CD4-positive, alpha-beta T cell treated with Interferon alpha-2 for 1 hour (primary cell): ENCODE measurements around the gene SYCE3.
A peak's percentile ranks its signal among the peaks of the same experiment; 100 is the strongest.

Experiments
- DNase-seq, 2 donors: peaks; one replicate each; pipeline ENCODE4 v3.0.0-alpha.2; 2020 to 2022

SYCE3 gene

DNA sequence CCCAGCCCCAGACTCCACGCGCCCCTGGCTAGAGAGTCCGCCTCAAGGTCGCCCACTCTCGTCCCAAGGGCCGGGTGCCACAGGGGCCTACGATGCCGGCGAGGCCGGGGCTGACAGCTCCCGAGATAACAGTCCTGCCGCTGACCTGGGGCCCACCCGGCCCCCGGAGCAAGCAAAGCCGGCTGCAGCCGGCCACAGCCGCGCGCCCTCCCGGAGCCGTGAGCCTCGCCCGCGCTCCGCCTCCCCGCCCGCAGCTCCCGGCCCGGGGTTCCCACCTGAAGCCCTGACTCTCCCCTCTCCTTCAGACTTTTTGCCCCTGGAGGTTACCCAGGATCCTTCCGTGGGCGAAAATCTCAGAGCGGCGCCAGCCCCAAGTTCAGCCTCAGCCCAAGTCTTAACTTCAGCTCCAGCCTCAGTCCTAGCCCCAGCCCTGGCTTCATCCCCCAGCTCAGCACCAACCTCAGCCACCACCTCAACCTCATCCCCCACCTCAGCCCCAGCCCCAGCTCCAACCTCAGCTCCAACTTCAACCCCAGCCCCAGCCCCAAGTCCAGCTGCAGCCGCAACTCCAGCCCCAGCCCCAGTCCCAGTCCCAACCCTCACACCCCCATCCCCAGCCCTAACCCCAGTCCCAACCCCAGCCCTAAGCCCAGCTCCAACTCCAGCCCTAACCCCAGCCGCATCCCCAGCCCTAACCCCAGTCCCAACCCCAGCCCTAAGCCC lies 15.3 kb downstream of the SYCE3 start:
- DNase-seq = no peak

DNA sequence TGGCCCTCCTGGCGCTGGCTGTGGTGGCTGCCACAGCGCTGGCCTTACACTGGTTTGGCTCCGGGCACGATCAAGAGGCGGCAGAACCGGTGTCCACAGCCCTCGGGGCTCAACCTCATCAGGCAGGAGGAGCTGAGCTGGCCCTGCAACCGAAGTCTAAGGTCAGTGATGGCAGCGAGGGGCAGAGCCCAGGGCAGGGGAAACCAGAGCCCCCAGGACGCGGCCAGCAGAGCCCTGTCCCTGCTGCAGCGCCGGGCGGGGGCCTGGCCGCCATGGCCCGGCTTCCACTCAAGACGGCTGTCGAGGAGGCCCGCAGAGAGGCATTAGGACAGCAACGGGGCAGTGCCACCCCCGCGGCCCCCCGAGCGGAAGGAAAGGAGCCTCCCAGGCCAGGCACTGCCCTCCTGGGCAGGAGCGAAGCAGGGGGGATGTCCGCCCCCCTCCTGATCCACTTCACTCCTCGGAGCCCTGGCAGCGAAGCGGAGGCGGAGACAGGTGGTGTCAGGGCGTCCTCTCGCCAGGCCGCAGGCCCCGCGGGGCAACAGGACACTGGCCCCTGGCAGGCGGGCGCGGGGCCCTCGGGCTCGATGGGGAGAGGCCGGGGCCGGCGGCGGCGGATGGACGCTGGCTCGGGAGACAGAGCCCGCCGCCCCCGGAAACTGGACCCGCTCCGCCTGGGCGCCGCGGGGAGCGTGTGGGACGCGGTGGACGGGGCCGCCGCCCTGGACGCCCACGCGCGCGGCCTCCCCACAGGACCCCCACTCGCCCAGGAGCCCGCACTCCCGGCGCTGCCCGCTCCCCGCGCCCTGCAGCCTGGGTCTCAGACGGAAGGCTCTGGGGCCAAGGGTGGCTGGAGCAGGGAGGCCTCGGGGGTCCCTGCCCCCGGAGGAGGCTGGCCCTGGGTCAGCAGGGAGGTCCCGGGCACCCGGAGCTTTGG lies 16.1 kb downstream of the SYCE3 start:
- DNase-seq = no peak

DNA sequence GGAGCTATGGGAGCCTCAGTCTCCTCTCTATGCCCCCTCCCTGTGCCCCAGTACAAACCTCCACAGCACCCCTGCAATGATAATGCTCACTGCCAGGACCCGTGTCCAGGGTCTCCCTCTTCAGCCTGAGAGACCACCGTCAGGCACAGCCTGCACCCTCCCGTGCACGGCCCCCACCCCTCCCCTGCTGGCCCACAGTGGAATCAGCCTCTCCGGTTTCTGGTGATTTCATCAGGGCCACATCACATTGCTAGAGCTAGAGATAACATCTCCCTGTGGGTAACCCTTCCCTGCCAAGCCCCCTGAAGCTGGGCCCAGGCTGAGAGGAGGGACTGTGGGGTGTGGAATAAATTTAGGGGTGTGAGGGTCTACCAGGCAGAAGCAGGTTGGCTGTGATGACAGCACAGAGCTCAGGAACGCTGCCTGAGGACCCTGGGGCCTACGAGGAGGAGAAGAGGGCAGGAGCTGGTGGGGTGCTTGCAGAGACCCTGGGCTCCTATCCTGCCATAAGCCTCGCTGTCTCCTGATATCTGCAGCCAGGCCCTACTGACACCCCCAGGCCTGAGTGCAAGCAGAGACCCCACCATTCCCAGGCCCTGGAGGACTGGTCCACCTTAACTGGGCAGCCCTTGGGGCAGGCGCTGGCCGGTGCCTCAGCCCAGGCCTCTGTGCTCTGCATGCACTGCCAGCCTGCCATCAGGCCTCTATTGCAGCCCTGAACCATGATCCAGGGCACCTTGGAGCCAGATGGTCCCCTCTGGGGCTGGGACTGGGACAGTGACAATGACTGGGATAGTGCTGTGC lies 17.0 kb downstream of the SYCE3 start, which contains the start of gene KLHDC7B:
Gene KLHDC7B (plus strand): TSS at position 378 of the 804 bp plus-strand sequence. CDS start 345 bp downstream, at position 723.
- peak in 1 of 2 donors; percentile 60 for DNase-seq

DNA sequence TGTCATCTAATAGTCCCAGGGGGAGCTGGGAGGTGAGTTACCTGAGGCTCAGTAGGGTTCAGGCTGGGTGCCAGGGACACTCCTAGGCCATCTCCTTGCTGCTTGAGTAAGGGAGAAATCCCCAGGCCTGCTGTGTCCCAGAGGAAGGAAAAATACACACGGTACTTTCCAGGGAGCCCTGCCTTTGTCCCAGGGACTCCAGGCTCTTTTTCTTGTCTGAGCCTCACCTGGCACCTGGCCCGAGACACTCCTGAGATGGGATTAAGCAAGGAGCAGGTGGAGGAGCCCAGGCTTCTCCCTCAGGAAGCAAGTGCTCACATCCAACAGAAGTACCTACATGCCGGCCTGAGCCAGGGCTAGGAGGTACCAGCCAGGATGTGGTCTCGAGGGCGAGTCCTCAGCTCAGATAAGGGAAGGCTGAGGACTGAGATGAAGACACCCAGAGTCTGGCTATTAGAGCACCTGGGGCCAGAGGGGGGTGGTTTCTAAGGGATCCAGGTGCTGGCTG lies 17.9 kb downstream of the SYCE3 start:
- peak in 1 of 2 donors; percentile 63 for DNase-seq

DNA sequence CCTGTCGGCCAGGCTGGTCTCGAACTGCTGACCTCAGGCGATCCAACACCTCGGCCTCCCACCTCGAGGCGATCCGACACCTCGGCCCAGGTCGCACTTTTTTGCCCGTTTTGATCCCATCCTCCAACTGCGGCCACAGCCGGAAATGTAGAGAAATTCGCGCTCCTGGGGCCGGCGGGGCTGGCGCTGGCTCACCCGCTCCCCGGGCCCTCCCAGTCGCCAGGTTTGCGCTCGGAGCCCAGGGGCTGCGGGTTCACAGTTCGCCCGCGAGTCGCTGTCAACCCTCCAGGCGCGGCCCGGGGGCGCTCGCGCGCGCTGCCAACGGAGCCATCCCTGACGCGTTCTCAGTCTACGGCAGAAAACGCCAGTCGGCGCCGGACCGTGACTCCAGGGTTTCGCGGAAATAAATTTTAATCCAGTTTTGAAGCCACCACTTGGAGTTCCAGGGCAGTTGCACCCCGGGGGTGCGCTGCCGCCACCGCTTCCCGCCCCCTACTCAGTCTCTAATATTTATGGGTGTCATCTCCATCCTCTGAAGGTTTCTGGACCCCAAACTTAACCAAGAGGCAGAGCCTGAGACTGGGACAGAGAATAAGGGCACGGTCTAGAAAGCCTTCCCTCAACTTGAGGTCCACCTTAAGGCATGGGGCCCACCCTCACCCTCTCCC lies 18.5 kb downstream of the SYCE3 start:
- peak; percentile 90 to 92 for DNase-seq

DNA sequence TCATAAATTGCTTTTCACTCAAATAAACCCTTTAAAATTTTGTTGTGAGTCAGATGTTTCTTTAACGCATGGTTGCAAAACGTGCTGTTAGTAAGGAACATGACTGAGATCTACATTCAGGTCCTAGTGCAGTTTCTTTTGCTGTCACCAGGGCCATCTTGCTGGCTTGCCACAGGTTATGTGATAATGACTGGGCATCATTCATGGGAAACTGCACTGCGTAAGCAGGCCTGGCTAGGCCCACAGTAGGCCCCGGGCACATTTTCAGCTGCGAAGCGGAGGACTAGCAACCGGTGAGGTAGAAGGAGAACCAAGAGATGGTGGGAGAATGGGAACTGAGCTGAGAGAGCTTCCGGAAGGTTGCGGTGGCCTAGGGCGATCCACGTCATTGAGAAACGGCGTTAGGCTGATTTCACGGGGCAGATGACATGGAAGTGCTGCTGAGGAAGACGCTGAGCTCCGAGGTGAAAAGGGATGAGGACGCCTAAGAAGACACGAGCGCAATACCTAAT lies 20.2 kb downstream of the SYCE3 start:
- peak; percentile 44 to 73 for DNase-seq

DNA sequence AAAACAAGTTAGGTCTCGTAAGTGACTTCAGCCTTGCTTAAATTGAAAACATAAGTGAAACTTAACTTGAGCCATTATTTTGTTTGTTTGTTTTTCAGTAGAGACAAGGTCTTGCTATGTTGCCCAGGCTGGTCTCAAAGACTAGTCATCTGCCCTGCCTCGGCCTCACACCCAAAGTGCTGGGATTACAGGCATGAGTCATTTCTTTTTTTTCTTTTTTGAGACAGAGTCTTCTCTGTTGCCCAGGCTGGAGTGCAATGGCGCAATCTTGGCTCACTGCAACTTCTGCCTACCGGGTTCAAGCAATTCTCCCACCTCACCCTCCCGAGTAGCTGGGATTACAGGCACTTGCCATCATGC lies 21.1 kb downstream of the SYCE3 start:
- peak; percentile 61 to 77 for DNase-seq

- DNase-seq = peak in 1 of 2 donors; percentile 28
Measured at GRCh38 chr22:50540381-50540780, 22.3 kb downstream of the SYCE3 start.

GRCh38 chr22:50537765-50538164 lies 25.0 kb downstream of the SYCE3 start:
- no peak for DNase-seq

DNA sequence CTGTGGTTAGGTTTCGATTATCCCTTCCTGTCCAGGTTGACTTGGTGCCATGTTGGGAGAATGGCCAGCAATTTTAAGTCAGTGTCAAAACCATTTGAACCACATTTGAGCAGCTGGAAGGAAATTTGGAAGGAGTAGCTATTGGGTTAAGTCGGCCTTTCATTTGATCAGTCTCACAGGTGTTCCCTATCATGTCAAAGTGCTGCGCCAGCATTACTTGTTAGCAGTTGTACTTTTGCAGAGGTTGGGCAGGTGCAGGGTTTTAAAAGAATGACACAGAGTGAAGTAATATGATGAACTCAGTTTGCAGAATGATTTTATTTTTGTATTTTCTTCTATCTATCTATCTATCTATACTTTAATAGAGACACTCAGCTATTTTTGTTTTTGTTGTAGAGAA lies 26.5 kb downstream of the SYCE3 start:
- peak in 1 of 2 donors; percentile 25 for DNase-seq

DNA sequence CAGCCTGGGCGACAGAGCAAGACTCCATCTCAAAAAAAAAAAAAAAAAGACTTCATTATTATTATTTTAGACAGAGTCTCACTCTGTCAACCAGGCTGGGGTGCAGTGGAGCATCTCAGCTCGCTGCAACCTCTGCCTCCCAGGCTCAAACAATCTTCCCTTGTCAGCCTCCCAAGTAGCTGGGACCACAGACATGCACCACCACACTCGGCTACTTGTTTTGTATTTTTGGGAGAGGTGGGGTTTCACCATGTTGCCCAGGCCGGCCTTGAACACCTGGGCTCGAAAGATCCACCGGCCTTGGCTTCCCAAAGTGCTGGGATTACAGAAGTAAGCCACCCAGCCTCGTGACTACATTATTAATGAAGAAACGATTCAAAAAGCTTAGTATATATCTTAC lies 27.6 kb downstream of the SYCE3 start:
- no peak for DNase-seq

DNA sequence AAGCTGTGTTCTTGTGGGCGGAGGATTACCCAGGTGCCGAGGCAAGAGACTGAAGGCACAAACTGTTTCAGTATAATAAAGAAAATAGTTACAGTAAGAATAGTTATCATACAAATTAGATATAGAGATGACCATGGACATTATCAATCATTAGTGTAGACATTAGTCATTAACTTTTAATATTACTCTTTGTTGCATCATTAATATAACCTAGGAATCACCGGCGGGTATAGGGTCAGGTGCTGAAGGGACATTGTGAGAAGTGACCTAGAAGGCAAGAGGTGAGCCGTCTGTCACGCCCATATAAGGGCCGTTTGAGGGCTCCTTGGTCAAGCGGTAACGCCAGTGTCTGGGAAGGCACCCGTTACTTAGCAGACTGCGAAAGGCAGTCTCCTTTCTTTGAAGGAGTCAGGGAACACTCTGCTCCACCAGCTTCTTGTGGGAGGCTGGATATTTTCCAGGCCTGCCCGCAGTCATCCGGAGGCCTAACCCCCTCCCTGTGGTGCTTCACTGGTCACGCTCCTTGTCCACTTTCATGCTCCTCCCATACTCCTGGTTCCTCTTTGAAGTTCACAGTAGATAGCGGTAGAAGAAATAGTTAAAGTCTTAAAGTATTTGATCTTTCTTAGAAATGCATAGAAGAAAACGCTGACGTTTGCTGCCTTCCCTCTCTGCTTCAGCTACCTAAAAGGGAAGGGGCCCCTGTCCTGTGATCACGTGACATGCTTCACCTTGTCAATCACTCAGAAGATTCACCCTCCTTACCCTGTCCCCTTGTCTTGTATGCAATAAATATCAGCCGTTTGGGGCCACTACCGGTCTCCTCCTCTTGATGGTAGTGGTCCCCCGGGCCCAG lies 28.6 kb downstream of the SYCE3 start:
- peak; percentile 68 to 69 for DNase-seq

DNA sequence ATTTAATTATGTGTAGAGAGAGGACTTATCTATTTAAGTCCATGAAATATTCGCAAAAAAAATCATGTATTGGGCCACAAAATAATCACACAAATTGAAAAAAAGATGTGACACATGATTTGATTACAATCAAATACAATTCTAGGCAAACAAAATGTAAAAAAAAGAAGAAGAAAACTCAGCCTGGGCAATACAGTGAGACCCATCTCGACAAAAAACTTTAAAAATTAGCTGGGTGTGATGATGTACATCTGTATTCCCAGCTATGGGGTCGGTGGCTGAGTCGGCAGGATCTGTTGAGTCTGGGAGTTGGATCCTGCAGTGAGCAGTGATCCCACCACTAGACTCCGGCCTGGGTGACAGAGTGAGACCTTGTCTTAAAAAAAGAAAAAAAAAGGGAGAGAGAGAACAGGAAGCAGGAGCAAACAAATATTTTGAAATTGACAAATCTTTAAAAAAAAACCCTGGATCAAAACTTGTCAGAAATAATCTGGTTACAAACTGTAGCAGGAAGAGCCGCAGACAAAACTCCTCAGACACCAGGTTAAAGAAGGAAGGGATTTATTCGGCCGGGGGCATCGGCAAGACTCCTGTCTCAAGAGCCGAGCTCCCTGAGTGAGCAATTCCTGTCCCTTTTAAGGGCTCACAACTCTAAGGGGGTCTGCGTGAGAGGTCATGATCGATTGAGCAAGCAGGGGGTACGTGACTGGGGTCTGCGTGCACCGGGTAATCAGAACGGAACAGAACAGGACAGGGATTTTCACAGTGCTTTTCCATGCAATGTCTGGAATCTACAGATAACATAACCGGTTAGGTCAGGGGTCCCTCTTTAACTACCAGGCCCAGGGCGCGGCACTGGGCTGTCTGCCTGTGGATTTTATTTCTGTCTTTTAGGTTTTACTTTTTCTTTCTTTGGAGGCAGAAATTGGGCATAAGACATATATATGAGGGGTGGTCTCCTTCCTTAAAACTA lies 29.6 kb downstream of the SYCE3 start:
- DNase-seq = no peak

DNA sequence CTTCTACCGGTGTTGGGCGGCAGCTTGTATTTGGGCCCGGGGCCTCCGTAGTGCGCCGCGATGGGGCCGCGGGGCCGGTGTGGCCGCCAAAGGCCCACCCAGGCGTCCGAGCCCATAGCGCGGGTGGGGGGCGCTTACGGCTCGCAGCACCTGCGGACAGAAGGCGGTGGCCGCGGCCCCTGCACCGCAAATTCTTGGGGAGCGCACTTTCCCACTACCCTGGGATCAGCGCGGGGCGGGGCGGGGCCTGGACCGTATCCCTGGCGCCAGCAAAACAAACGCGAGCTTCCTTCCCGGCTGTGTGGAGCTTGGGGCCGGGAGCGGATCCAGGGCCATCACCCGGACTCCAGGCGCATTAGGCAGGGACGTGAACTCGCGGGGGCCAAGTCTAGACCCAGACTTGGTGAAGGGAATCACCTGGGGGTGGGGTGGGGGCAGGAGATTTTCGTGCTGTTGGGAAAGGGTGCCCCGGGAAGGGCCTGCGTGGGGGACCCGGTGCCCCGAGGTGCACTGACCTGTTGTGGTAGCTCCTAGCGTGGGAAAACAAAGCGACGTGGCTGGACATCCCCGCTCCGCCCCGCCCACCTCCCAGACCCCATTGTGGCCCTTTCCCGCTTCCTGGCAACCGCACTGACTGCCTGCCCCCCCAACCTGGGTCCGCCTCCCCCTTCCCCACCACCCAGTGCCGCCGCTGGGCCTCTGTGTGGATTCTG lies 30.6 kb downstream of the SYCE3 start:
- DNase-seq = peak; percentile 44 to 63

DNA sequence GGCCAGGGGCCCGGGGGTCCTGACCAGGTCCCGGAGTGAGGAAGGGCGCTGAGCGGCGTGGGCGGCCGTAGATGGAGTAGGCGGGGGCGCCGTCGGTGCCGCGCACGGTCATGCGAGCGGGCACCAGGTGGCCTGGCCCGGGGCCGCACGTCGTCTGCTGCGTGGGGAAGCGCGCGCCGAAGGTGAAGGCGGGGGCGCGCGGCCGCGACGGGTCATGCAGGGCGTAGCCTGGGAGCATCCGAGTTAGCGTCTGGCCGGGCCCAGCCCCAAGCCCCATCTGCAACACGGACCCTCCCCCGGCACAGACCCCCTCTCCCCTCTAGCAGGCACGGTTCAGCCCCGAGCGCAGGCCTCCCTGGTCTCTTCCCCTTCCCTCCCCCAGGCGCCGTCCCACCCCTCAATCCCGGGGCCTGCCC lies 31.2 kb downstream of the SYCE3 start:
- DNase-seq = peak; percentile 85

- peak; percentile 90 to 91 for DNase-seq
Measured at GRCh38 chr22:50530877-50531545, 31.7 kb downstream of the SYCE3 start.

GRCh38 chr22:50530580-50530876 lies 32.2 kb downstream of the SYCE3 start:
- DNase-seq = no peak

GRCh38 chr22:50529897-50530579 lies 32.7 kb downstream of the SYCE3 start, which contains the start of gene TYMP:
Gene TYMP, minus strand, starts transcription at chr22:50530012. Its CDS starts 303 bp downstream, at chr22:50529709.
- peak; percentile 81 to 86 for DNase-seq
